SU-DHL-6 (cell line): ENCODE data around the gene MRFAP1.

ENCODE experiments used
- H2AFZ ChIP-seq: fragments of 200-600 bp; sonication (generic); 2 replicates; pipeline ENCODE4 v1.6.1; 2014; ENCODE audit warnings: low read depth, mild to moderate bottlenecking, moderate library complexity, mixed read lengths, antibody characterized with exemption, low read length; ENCODE audit not compliant: severe bottlenecking
- H3F3A ChIP-seq: fragments of 200-600 bp; shearing (Covaris generic); 2 replicates; pipeline ENCODE4 v1.6.0; 2016; ENCODE audit warnings: antibody characterized with exemption, mild to moderate bottlenecking; ENCODE audit not compliant: insufficient read depth
- H3K27ac ChIP-seq: fragments of 200-600 bp; sonication (generic); 2 replicates; pipeline ENCODE4 v1.5.1; 2016; ENCODE audit warnings: low read depth, mild to moderate bottlenecking, low read length, moderate library complexity, mixed read lengths
- H3K27me3 ChIP-seq: fragments of 200-600 bp; sonication (generic), shearing (Covaris generic); 2 replicates; pipeline ENCODE4 v1.6.0; 2014; ENCODE audit warnings: mild to moderate bottlenecking, low read length
- H3K36me3 ChIP-seq: fragments of 200-600 bp; sonication (generic); 2 replicates; pipeline ENCODE4 v1.6.1; 2014; ENCODE audit warnings: mild to moderate bottlenecking, low read length, mixed read lengths
- H3K4me2 ChIP-seq: fragments of 300-600, 200-600 bp; shearing (Covaris generic), sonication (generic); 2 replicates; pipeline ENCODE4 v1.6.0; 2014; ENCODE audit warnings: low read length, low read depth, mild to moderate bottlenecking; ENCODE audit not compliant: poor library complexity, severe bottlenecking
- H3K4me3 ChIP-seq: fragments of 200-600 bp; sonication (generic); 2 replicates; pipeline ENCODE4 v1.5.1; 2014; ENCODE audit warnings: antibody characterized with exemption, low read length, mild to moderate bottlenecking, mixed read lengths; ENCODE audit not compliant: insufficient read depth, poor library complexity, severe bottlenecking
- H3K79me2 ChIP-seq: fragments of 200-600 bp; sonication (generic); 2 replicates; pipeline ENCODE4 v1.6.1; 2014; ENCODE audit warnings: mild to moderate bottlenecking, low read length, moderate library complexity; ENCODE audit not compliant: insufficient read depth
- H3K9ac ChIP-seq: fragments of 200-600 bp; sonication (generic); 2 replicates; pipeline ENCODE4 v1.7.0; 2014; ENCODE audit warnings: mild to moderate bottlenecking, low read length
- H3K9me2 ChIP-seq: fragments of 200-600 bp; sonication (generic); replicated peaks from 2 replicates; pipeline ENCODE4 v1.6.1; 2014; ENCODE audit warnings: low read length; ENCODE audit not compliant: insufficient read depth
- H3K9me3 ChIP-seq: fragments of 200-600 bp; sonication (generic); 2 replicates; pipeline ENCODE4 v1.6.1; 2014; ENCODE audit warnings: low read length, mixed read lengths; ENCODE audit not compliant: insufficient read depth
- H4K20me1 ChIP-seq: fragments of 200-600 bp; sonication (generic); 2 replicates; pipeline ENCODE4 v1.6.1; 2014; ENCODE audit warnings: low read depth, mild to moderate bottlenecking, antibody characterized with exemption, low read length, moderate library complexity, mixed read lengths
- EZH2phosphoT487 ChIP-seq: fragments of 200-600 bp; sonication (generic), shearing (Covaris generic); conservative IDR thresholded peaks from 2 replicates; pipeline ENCODE4 v1.6.1; 2018; ENCODE audit warnings: mild to moderate bottlenecking, antibody characterized with exemption, low read length, moderate library complexity, mixed read lengths
- TF ChIP-seq, protein P1 (sequence below): fragments of 200-600 bp; sonication (generic); IDR thresholded peaks from one replicate; pipeline ENCODE4 v1.5.1; 2017; ENCODE audit warnings: antibody characterized with exemption, mild to moderate bottlenecking, low read length, moderate library complexity; ENCODE audit not compliant: insufficient read depth, poor library complexity, severe bottlenecking

Gene MRFAP1

DNA sequence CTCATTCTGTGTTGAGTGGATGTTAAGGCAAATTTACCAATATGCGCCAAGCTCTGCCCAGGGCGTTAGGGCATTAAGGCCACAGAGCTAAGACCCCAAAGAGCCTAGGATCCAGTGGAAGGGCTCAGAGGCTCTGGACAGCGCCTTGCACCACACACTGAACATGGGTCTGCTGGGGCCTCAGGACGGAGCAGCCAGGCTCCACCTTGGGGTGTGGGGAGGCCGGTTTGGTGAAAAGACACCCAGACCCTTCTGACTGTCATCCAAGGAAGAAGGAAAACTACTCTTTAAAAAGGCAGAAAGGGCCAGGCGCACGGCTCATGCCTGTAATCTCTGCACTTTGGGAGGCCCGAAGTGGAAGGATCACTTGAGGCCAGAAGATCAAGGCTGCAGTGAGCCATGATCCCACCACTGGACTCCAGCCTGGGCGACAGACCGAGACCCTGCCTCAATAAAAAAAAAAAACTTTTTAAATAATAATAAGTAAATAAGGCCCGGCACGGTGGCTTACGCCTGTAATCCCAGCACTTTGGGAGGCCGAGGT is 1.3 kb upstream of the MRFAP1 start:
- H3K27ac ChIP-seq, result no peak overlapping the region
- no peak overlapping the region for H2AFZ ChIP-seq
- no peaks in the 10 kb centered on the region for H3K27me3 ChIP-seq
- H4K20me1 ChIP-seq, result peaks cover 18% of the 10 kb centered on the region; the same call in 1 of the 2 replicates
- H3K9me2 ChIP-seq, result no peaks in the 10 kb centered on the region
- H3K4me3 ChIP-seq, result no peak overlapping the region
- no peak overlapping the region for H3K9ac ChIP-seq
- peaks cover 17% of the 10 kb centered on the region for H3K79me2 ChIP-seq
- H3K9me3 ChIP-seq, result no peaks in the 10 kb centered on the region
- peaks cover 5% of the 10 kb centered on the region; the same call in 1 of the 2 replicates for H3F3A ChIP-seq
- TF ChIP-seq, protein P1, sequence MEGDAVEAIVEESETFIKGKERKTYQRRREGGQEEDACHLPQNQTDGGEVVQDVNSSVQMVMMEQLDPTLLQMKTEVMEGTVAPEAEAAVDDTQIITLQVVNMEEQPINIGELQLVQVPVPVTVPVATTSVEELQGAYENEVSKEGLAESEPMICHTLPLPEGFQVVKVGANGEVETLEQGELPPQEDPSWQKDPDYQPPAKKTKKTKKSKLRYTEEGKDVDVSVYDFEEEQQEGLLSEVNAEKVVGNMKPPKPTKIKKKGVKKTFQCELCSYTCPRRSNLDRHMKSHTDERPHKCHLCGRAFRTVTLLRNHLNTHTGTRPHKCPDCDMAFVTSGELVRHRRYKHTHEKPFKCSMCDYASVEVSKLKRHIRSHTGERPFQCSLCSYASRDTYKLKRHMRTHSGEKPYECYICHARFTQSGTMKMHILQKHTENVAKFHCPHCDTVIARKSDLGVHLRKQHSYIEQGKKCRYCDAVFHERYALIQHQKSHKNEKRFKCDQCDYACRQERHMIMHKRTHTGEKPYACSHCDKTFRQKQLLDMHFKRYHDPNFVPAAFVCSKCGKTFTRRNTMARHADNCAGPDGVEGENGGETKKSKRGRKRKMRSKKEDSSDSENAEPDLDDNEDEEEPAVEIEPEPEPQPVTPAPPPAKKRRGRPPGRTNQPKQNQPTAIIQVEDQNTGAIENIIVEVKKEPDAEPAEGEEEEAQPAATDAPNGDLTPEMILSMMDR, result no peak
- H3K4me2 ChIP-seq, result no peak overlapping the region
- peaks cover 16% of the 10 kb centered on the region for H3K36me3 ChIP-seq

DNA sequence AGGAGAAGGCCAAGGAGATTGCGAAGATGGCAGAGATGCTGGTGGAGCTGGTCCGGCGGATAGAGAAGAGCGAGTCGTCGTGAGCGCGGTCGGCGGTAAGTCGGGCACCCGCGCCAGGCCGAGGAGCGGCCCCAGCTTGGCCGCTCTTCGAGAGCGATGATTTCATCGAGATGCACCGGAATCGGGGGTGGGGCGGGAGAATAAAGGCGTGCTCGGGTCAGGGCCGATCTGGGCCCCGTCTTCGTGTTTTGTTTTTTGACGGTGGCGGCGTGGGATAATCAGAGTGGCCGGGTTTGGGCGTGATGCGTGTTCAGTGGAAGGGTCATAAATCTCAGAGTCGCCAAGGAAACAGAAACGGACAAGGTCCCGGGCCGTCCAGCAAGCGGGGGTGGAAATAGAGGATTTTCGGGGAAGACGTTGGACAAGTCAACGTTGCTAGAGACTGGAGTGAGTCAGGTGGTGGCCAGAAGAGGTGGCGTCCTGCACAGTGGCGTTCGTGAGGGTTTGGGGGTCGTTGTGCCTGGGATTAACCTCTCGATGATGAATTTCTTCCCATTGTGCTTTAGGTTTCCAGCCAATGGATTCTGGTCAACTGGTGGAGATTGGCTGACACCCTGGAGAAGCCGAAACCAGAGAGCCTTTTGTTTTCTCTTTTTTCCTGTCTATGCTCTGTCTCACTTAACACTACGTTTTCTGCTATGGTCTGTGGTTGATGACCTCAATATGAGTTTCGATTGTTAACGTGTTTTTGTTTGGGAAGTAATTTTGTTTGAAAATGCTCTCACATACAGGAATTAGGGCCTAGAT is 882 bp downstream of the MRFAP1 start:
- no peaks in the 10 kb centered on the region for H3K27me3 ChIP-seq
- H3K36me3 ChIP-seq, result peaks cover 16% of the 10 kb centered on the region
- TF ChIP-seq, protein P1, result no peak
- no peak for TF ChIP-seq EZH2phosphoT487
- H3K9ac ChIP-seq, result peak overlapping the region; percentile 93
- no peaks in the 10 kb centered on the region for H3K9me2 ChIP-seq
- H3K79me2 ChIP-seq, result peaks cover 17% of the 10 kb centered on the region
- peak overlapping the region; percentile 42 for H2AFZ ChIP-seq
- H3K9me3 ChIP-seq, result no peaks in the 10 kb centered on the region
- peak overlapping the region; percentile 83 for H3K4me2 ChIP-seq
- peaks cover 18% of the 10 kb centered on the region; the same call in 1 of the 2 replicates for H4K20me1 ChIP-seq
- peak overlapping the region; percentile 83 for H3K4me3 ChIP-seq
- peak overlapping the region; percentile 73 for H3K27ac ChIP-seq
- peaks cover 5% of the 10 kb centered on the region; the same call in 1 of the 2 replicates for H3F3A ChIP-seq

DNA sequence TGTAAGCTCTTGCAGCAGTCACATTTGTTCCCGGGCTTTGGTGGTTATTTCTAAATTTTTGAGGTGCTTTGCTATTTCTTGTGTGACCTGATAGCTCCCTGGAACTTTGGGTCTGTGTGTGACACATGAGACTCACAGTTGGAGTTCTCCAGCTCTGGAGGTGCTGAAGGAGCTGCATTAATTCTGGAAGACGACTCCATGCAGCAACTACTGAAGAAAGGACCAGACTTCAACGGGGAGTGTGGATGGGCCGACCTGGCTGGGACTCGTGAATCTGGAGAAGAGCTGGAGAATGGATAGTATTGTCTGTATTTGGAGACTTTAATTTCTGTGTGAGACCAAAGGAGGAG is 1.5 kb downstream of the MRFAP1 start:
- Histone ChIP-seq H3K4me2 (peak overlapping the region; percentile 83), H3F3A (peaks cover 5% of the 10 kb centered on the region; the same call in 1 of the 2 replicates), H3K9me3 (no peaks in the 10 kb centered on the region), H4K20me1 (peaks cover 18% of the 10 kb centered on the region; the same call in 1 of the 2 replicates), H3K27me3 (no peaks in the 10 kb centered on the region), H3K27ac (no peak overlapping the region), H3K9me2 (no peaks in the 10 kb centered on the region), H3K79me2 (peaks cover 17% of the 10 kb centered on the region), H3K4me3 (peak overlapping the region; percentile 83), H3K36me3 (peaks cover 16% of the 10 kb centered on the region), H3K9ac (peak overlapping the region; percentile 93), H2AFZ (no peak overlapping the region)
- TF ChIP-seq EZH2phosphoT487, result no peak
- TF ChIP-seq, protein P1, result no peak
